ENCODE results near the gene PIGS.

- no peak for TF ChIP-seq POLR2A (IDR thresholded peaks at IDR 0.05)
- TF ChIP-seq, protein P1, sequence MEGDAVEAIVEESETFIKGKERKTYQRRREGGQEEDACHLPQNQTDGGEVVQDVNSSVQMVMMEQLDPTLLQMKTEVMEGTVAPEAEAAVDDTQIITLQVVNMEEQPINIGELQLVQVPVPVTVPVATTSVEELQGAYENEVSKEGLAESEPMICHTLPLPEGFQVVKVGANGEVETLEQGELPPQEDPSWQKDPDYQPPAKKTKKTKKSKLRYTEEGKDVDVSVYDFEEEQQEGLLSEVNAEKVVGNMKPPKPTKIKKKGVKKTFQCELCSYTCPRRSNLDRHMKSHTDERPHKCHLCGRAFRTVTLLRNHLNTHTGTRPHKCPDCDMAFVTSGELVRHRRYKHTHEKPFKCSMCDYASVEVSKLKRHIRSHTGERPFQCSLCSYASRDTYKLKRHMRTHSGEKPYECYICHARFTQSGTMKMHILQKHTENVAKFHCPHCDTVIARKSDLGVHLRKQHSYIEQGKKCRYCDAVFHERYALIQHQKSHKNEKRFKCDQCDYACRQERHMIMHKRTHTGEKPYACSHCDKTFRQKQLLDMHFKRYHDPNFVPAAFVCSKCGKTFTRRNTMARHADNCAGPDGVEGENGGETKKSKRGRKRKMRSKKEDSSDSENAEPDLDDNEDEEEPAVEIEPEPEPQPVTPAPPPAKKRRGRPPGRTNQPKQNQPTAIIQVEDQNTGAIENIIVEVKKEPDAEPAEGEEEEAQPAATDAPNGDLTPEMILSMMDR (IDR thresholded peaks at IDR 0.05), result no peak
Measured at GRCh38 chr17:28572259-28573039, 1.1 kb upstream of the PIGS start.
